NCI-H2196 treated with DMSO at 0.1 percent for 48 hours (cell line): ENCODE results near the gene CYP2J2.
A peak's percentile ranks its signal among the peaks of the same experiment; 100 is the strongest.
"Not testable (repeated sequence)": the region's sequence is repeated elsewhere in the genome, so short reads cannot be mapped to it uniquely, and the experiment has no call there.

ENCODE experiments used
- DNase-seq: peaks from one replicate; lab custom pipeline; 2025; ENCODE audit not compliant: unreplicated experiment; lab: John Stamatoyannopoulos, UW

CYP2J2 gene

GRCh38 chr1:59919746-59920145, 6.8 kb downstream of the CYP2J2 start:
- no peak for DNase-seq

GRCh38 chr1:59917785-59918180, 8.8 kb downstream of the CYP2J2 start:
- DNase-seq: no peak

- no peak for DNase-seq
Measured at GRCh38 chr1:59917026-59917784, 9.4 kb downstream of the CYP2J2 start.

- no peak for DNase-seq
Measured at GRCh38 chr1:59915516-59915915, 11.1 kb downstream of the CYP2J2 start.

GRCh38 chr1:59914791-59915286, 11.7 kb downstream of the CYP2J2 start:
- not testable (repeated sequence) for DNase-seq

GRCh38 chr1:59908682-59909081, 17.9 kb downstream of the CYP2J2 start:
- DNase-seq: no peak

- no peak for DNase-seq
Measured at GRCh38 chr1:59908084-59908483, 18.5 kb downstream of the CYP2J2 start.

- no peak for DNase-seq
Measured at GRCh38 chr1:59906931-59907330, 19.6 kb downstream of the CYP2J2 start.

GRCh38 chr1:59903141-59903754, 23.3 kb downstream of the CYP2J2 start:
- no peak for DNase-seq

GRCh38 chr1:59901770-59902388, 24.7 kb downstream of the CYP2J2 start:
- DNase-seq: no peak

GRCh38 chr1:59900640-59901039, 25.9 kb downstream of the CYP2J2 start:
- DNase-seq: no peak

GRCh38 chr1:59898927-59899326, 27.6 kb downstream of the CYP2J2 start:
- no peak for DNase-seq

GRCh38 chr1:59897165-59897564, 29.4 kb downstream of the CYP2J2 start:
- no peak for DNase-seq

- DNase-seq: peak; percentile 8
Measured at GRCh38 chr1:59892841-59893811, 33.4 kb downstream of the CYP2J2 start.

- no peak for DNase-seq
Measured at GRCh38 chr1:59885160-59885832, 41.3 kb downstream of the CYP2J2 start.

- DNase-seq: no peak
Measured at GRCh38 chr1:59880735-59881134, 45.8 kb downstream of the CYP2J2 start.

GRCh38 chr1:59879996-59880505, 46.5 kb downstream of the CYP2J2 start:
- DNase-seq: no peak

- no peak for DNase-seq
Measured at GRCh38 chr1:59879574-59879973, 47.0 kb downstream of the CYP2J2 start.

- no peak for DNase-seq
Measured at GRCh38 chr1:59878370-59878769, 48.2 kb downstream of the CYP2J2 start.

GRCh38 chr1:59877108-59877682, 49.4 kb downstream of the CYP2J2 start:
- DNase-seq: no peak
